NOMO-1 treated with dmso at 0.1 percent for 144 hours (cell line): Measurements from ENCODE around the gene PSMD13.
"Not testable (repeated sequence)": the region's sequence is repeated elsewhere in the genome, so short reads cannot be mapped to it uniquely, and the experiment has no call there.

ENCODE experiments used
- DNase-seq: peaks from one replicate; lab custom pipeline; 2025; ENCODE audit not compliant: unreplicated experiment; lab: John Stamatoyannopoulos, UW

Gene PSMD13

GRCh38 chr11:285894-286220, 49.1 kb downstream of the PSMD13 start:
- DNase-seq: no peak

- not testable (repeated sequence) for DNase-seq
Observed at GRCh38 chr11:286977-287820, 50.4 kb downstream of the PSMD13 start.

- no peak for DNase-seq
Observed at GRCh38 chr11:287821-288477, 51.2 kb downstream of the PSMD13 start.

- no peak for DNase-seq
Observed at GRCh38 chr11:288478-289397, 52.0 kb downstream of the PSMD13 start, which contains the start of gene PGGHG. PGGHG (plus strand) TSS chr11:289126; CDS start chr11:289817, 691 bp downstream.

GRCh38 chr11:289398-289711, 52.6 kb downstream of the PSMD13 start:
- no peak for DNase-seq

- DNase-seq: no peak
Observed at GRCh38 chr11:289712-290620, 53.2 kb downstream of the PSMD13 start.

- no peak for DNase-seq
Observed at GRCh38 chr11:290621-291231, 54.0 kb downstream of the PSMD13 start.

GRCh38 chr11:291281-292210, 54.8 kb downstream of the PSMD13 start:
- no peak for DNase-seq

GRCh38 chr11:292211-293121, 55.7 kb downstream of the PSMD13 start:
- DNase-seq: no peak

- no peak for DNase-seq
Observed at GRCh38 chr11:293271-293851, 56.6 kb downstream of the PSMD13 start.

GRCh38 chr11:293852-294661, 57.3 kb downstream of the PSMD13 start:
- DNase-seq: no peak

- DNase-seq: no peak
Observed at GRCh38 chr11:294780-295179, 58.0 kb downstream of the PSMD13 start.

GRCh38 chr11:295351-296170, 58.8 kb downstream of the PSMD13 start:
- no peak for DNase-seq

GRCh38 chr11:296171-297050, 59.6 kb downstream of the PSMD13 start:
- no peak for DNase-seq

- no peak for DNase-seq
Observed at GRCh38 chr11:297051-297585, 60.3 kb downstream of the PSMD13 start.
